GM18502 (cell line): ENCODE data around the gene MTMR10.

Experiments
- ATAC-seq: cut with Tn5 transposase; IDR thresholded peaks from one replicate; pipeline ENCODE4 v1.9.1; 2021; ENCODE audit warnings: mild to moderate bottlenecking; ENCODE audit not compliant: unreplicated experiment, poor library complexity

MTMR10 gene

GRCh38 chr15:30922480-30923311, 68.7 kb downstream of the MTMR10 start:
- ATAC-seq: no peak

GRCh38 chr15:30921781-30922479, 69.5 kb downstream of the MTMR10 start:
- no peak for ATAC-seq

GRCh38 chr15:30921106-30921505, 70.3 kb downstream of the MTMR10 start:
- no peak for ATAC-seq

- no peak for ATAC-seq
These were observed 71.4 kb downstream of the MTMR10 start for GRCh38 chr15:30919877-30920550.

- no peak for ATAC-seq
These were observed 73.1 kb downstream of the MTMR10 start for GRCh38 chr15:30918366-30918765.

GRCh38 chr15:30917675-30918074, 73.8 kb downstream of the MTMR10 start:
- no peak for ATAC-seq

- no peak for ATAC-seq
These were observed 74.4 kb downstream of the MTMR10 start for GRCh38 chr15:30917013-30917412.

- ATAC-seq: no peak
These were observed 77.7 kb downstream of the MTMR10 start for GRCh38 chr15:30913761-30914160.

- no peak for ATAC-seq
These were observed 85.1 kb downstream of the MTMR10 start for GRCh38 chr15:30906366-30906765.

GRCh38 chr15:30905821-30906220, 85.6 kb downstream of the MTMR10 start:
- ATAC-seq: no peak

GRCh38 chr15:30904812-30905211, 86.6 kb downstream of the MTMR10 start:
- no peak for ATAC-seq

GRCh38 chr15:30903497-30904187, 87.8 kb downstream of the MTMR10 start, which contains the start of gene FAN1:
TSS of gene FAN1 (plus strand) at chr15:30903915. CDS start at chr15:30904664, 749 bp downstream.
- peak; percentile 95 for ATAC-seq

GRCh38 chr15:30901889-30902288, 89.5 kb downstream of the MTMR10 start:
- ATAC-seq: no peak

GRCh38 chr15:30896211-30896606, 95.2 kb downstream of the MTMR10 start:
- ATAC-seq: no peak

- ATAC-seq: no peak
These were observed 95.8 kb downstream of the MTMR10 start for GRCh38 chr15:30895461-30896210.

- no peak for ATAC-seq
These were observed 102.2 kb downstream of the MTMR10 start for GRCh38 chr15:30889196-30889595.
